Measurements from ENCODE around the gene GNA15.

DNA sequence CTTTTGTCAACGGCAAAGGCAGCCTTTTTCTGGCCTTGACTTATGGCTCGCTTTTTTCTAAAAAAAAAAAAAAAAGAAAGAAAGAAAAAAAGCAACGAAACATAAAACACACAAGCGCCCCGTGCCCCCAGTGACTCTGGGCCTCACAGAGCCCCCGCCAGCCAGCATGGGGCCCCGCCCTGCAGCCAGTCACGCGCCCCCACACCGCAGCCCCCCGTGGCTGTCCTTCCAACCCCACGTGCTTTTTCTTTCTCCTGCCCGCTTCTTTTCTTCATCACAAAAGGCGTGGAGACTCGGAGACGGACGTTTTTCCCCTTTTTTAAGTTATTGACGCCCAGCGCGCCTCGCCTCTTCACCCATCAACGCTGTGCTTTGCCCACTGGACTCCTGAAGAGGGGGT, 14.4 kb upstream of the GNA15 start:
- no peak for TF ChIP-seq EZH2 (IDR thresholded peaks at IDR 0.05; ENCODE audit: borderline replicate concordance, low read depth, low read length, severe bottlenecking)
- TF ChIP-seq, protein P1, sequence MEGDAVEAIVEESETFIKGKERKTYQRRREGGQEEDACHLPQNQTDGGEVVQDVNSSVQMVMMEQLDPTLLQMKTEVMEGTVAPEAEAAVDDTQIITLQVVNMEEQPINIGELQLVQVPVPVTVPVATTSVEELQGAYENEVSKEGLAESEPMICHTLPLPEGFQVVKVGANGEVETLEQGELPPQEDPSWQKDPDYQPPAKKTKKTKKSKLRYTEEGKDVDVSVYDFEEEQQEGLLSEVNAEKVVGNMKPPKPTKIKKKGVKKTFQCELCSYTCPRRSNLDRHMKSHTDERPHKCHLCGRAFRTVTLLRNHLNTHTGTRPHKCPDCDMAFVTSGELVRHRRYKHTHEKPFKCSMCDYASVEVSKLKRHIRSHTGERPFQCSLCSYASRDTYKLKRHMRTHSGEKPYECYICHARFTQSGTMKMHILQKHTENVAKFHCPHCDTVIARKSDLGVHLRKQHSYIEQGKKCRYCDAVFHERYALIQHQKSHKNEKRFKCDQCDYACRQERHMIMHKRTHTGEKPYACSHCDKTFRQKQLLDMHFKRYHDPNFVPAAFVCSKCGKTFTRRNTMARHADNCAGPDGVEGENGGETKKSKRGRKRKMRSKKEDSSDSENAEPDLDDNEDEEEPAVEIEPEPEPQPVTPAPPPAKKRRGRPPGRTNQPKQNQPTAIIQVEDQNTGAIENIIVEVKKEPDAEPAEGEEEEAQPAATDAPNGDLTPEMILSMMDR (IDR thresholded peaks at IDR 0.05; ENCODE audit: borderline replicate concordance, extremely low read depth, low read length, poor library complexity, severe bottlenecking), result no peak
